Small intestine (tissue), 7 donors: ENCODE measurements around the gene NLRP12. TPM values are rescaled to one million over a fixed set of nuclear protein-coding genes. Genes with fewer than 3 reads are reported as not detected.

Experiments
- DNase-seq, 2 donors: peaks; one replicate each; pipeline versions ENCODE4 v3.0.0 to v3.0.0-alpha.2; 2013
- FAIRE-seq: peaks from 2 replicates; lab custom pipeline; 2012; peaks lifted over from hg19 to GRCh38; lab: Jason Lieb, UNC
- H3K27ac ChIP-seq, 3 donors: one replicate each; pipeline ENCODE4 v1.5.1; 2013; ENCODE audit warnings: low read length in 2 of 3, mild to moderate bottlenecking in 2 of 3, control low read depth in 1 of 3, inconsistent platforms in 1 of 3, low read depth in 1 of 3, moderate library complexity in 1 of 3
- H3K27me3 ChIP-seq, 3 donors: one replicate each; pipeline ENCODE4 v1.6.1; 2013; ENCODE audit warnings: low read length in 3 of 3, inconsistent platforms in 1 of 3; ENCODE audit not compliant: control insufficient read depth in 3 of 3, insufficient read depth in 3 of 3
- H3K36me3 ChIP-seq, 3 donors: one replicate each; pipeline ENCODE4 v1.6.1; 2013; ENCODE audit warnings: low read length in 3 of 3, inconsistent platforms in 1 of 3, low read depth in 1 of 3, mild to moderate bottlenecking in 1 of 3, moderate library complexity in 1 of 3; ENCODE audit not compliant: control insufficient read depth in 3 of 3, insufficient read depth in 2 of 3
- H3K4me1 ChIP-seq, 3 donors: one replicate each; pipeline ENCODE4 v1.6.1; 2013; ENCODE audit warnings: low read length in 2 of 3, inconsistent platforms in 1 of 3, low read depth in 1 of 3, mild to moderate bottlenecking in 1 of 3, moderate library complexity in 1 of 3; ENCODE audit not compliant: control insufficient read depth in 3 of 3, insufficient read depth in 2 of 3
- H3K4me3 ChIP-seq, 3 donors: one replicate each; pipeline ENCODE4 v1.5.1; 2013; ENCODE audit warnings: low read length in 3 of 3, control low read depth in 1 of 3, inconsistent platforms in 1 of 3, low read depth in 1 of 3, mild to moderate bottlenecking in 1 of 3, moderate library complexity in 1 of 3
- H3K9me3 ChIP-seq, 2 donors: one replicate each; pipeline ENCODE4 v1.6.1; 2013; ENCODE audit warnings: low read depth in 1 of 2, low read length in 1 of 2; ENCODE audit not compliant: control insufficient read depth in 2 of 2, insufficient read depth in 1 of 2
- WGBS, 3 donors: extraction: QIAGEN DNeasy Blood & Tissue Kit; methylation state at CpG; one replicate each; pipeline ENCODE4 v1.1.7; 2013; 5-methylcytosine and 5-hydroxymethylcytosine counted together
- polyA plus RNA-seq, 4 donors: library from polyadenylated mRNA; stranded (reverse) in 3 of 4; unstranded in 1 of 4; fragments of 200-250 nt in 3 of 4; fragments of 120-200 nt in 1 of 4; gene quantifications; one replicate each; pipeline versions ENCODE4 v1.2.1 to v1.2.3, GENCODE V29; 2013
- donor health status: healthy with polysubstance abuse.
- donor health status: control.
- donor health status: control.
- donor health status: Bipolar disorder and iron deficiency.
- donor health status: healthy.

Gene NLRP12
- polyA plus RNA-seq, 4 donors = 0.06 to 0.09 TPM; not detected in 2

GRCh38 chr19:53808710-53809125 is 15.4 kb downstream of the NLRP12 start:
- peak in 1 of 2 donors; percentile 12 for DNase-seq
- H3K27ac ChIP-seq = no peak overlapping the region
- H3K4me1 ChIP-seq = no peaks in the 10 kb centered on the region
- WGBS, 3 donors = 18 to 24% (median 19%) methylated on average over 5 of the region's 5 CpGs
- H3K36me3 ChIP-seq = no peaks in the 10 kb centered on the region
- H3K4me3 ChIP-seq = no peak overlapping the region
- no peaks in the 10 kb centered on the region for H3K9me3 ChIP-seq
- H3K27me3 ChIP-seq = no peaks in the 10 kb centered on the region
- FAIRE-seq = no peak

DNA sequence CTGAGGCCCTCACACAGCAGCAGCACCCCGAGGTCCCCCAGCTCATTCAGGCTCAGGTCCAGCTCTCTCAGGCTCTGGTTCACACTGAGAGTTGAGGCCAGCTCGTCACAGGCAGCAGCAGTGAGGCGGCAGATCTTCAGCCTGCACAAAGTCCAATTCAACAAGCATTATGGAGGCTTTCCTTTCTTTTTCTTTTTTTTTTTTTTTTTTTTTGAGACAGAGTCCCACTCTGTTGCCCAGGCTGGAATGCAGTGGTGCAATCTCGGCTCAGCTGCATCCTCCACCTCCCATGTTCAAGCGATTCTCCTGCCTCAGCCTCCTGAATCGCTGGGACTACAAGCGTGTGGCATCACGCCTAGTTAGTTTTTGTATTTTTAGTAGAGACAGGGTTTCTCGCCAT is 22.9 kb downstream of the NLRP12 start:
- 66 to 84% (median 71%) methylated on average over 9 of the region's 9 CpGs for WGBS, 3 donors
- Histone ChIP-seq H3K27ac (no peak overlapping the region), H3K4me3 (no peak overlapping the region), H3K9me3 (no peaks in the 10 kb centered on the region), H3K27me3 (no peaks in the 10 kb centered on the region), H3K36me3 (no peaks in the 10 kb centered on the region), H3K4me1 (no peaks in the 10 kb centered on the region)
- DNase-seq (no peak), FAIRE-seq (no peak)

GRCh38 chr19:53795019-53795418 is 29.1 kb downstream of the NLRP12 start:
- FAIRE-seq = no peak
- no peaks in the 10 kb centered on the region for H3K27me3 ChIP-seq
- no peak overlapping the region for H3K27ac ChIP-seq
- H3K36me3 ChIP-seq = no peaks in the 10 kb centered on the region
- no peak overlapping the region for H3K4me3 ChIP-seq
- WGBS, 3 donors = 40 to 55% (median 40%) methylated on average over 4 of the region's 4 CpGs
- DNase-seq = no peak
- H3K4me1 ChIP-seq = no peaks in the 10 kb centered on the region
- no peaks in the 10 kb centered on the region for H3K9me3 ChIP-seq

DNA sequence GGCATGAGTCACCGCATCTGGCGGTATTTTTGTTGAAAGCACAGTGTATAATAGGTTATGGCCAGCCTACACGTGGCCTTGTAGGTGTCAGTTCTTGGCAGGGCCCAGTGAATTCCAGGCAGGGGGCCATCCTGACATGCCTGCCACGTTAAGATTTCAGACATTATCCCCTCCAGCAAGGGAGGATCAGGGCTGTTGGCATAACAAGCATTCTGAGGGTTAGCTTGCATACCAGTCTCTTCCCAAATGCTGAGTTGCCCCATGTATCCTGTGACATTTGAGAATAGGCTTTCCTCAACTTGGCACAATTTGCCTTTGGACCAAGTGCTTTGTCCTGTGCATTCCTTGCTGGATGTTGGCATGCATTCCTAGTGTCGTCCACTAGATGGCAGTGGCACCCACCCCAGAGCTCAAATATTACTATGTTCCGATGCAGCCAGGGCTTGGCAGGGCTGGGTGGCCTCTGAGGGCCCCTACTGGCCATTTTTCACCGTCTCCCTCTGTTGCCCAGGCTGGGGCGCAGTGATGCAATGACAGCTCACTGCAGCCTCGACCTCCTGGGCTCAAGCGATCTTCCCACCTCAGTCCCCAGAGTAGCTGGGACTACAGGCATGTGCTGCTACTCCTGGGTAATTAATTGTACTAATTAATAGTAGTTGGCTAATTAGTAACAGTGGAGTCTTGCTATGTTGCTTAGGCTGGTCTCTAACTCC is 31.2 kb downstream of the NLRP12 start:
- H3K9me3 ChIP-seq = no peaks in the 10 kb centered on the region
- H3K36me3 ChIP-seq = no peaks in the 10 kb centered on the region
- no peak overlapping the region for H3K4me3 ChIP-seq
- no peak overlapping the region for H3K27ac ChIP-seq
- WGBS, 3 donors = 24 to 28% (median 26%) methylated on average over 10 of the region's 10 CpGs
- DNase-seq (peak; percentile 73 to 86), FAIRE-seq (no peak)
- H3K27me3 ChIP-seq = no peaks in the 10 kb centered on the region
- H3K4me1 ChIP-seq = no peaks in the 10 kb centered on the region

DNA sequence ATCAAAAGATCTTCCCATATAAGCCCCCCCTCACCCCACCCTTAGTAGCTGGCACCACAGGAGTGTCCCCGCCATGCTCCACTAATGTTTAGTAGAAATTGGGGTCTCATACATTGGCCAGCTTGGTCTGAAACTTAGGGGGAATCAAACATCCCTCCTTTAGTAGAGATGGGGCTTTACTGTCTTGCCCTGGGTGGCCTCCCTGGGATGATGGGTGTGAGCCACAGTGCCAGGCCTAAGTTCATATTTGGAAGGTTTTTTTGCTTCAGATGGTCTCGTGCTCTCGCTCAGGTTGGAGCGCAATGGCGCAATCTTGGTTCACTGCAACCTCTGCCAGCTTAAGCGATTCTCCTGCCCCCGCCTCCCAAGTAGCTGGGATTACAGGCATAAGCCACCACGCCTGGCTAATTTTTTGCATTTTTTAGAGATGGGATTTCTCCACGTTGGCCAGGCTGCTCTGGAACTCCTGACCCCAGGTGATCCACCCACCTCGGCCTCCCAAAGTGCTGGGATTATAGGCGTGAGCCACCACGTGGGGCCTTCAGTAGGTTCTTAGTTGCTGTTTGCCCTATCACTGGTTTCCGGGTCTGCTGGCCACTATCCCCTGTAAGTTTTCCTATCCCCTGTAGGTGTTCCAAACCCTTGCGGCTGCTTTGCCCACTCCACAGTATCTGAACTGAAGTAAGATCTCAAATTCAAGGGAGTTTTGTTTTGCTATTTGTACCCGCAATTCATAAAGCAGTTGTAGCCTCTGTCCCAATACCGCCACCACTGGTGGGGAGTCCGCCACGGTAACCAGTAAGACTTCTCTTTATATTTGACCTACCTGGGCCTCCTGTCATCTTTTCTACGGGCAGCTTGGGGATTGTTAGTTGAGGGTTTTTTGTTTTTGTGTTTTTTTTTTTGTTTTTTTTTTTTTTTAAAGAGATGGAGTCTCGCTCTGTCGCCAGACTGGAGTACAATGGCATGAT is 34.1 kb downstream of the NLRP12 start:
- no peaks in the 10 kb centered on the region for H3K4me1 ChIP-seq
- 81 to 88% (median 83%) methylated on average over 21 of the region's 21 CpGs for WGBS, 3 donors
- H3K36me3 ChIP-seq = no peaks in the 10 kb centered on the region
- H3K4me3 ChIP-seq = no peak overlapping the region
- no peak for DNase-seq
- no peaks in the 10 kb centered on the region for H3K27me3 ChIP-seq
- FAIRE-seq = no peak
- H3K9me3 ChIP-seq = no peaks in the 10 kb centered on the region
- no peak overlapping the region for H3K27ac ChIP-seq

DNA sequence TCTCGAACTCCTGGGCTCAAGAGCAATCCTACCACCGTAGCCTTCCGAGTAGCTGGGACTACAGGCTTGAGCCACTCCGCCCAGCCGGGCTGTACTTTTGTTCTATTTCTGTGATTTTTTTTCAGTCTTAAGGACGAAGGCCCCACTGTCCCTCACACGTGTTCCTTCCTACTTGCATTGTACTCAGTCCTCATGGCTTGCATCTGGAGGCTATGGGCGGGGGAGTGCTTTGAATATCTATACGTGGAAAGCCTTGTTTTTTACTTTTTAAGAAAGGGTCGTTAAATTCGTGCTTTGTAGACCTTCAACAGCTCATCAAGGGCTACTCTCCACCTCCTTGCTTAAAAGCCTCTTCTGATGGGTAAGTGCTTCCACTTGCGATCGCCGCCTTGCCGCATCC is 36.8 kb downstream of the NLRP12 start:
- H3K4me3 ChIP-seq = no peak overlapping the region
- no peaks in the 10 kb centered on the region for H3K9me3 ChIP-seq
- WGBS, 3 donors = 84 to 85% (median 84%) methylated on average over 15 of the region's 15 CpGs
- H3K4me1 ChIP-seq = no peaks in the 10 kb centered on the region
- H3K36me3 ChIP-seq = no peaks in the 10 kb centered on the region
- no peaks in the 10 kb centered on the region for H3K27me3 ChIP-seq
- FAIRE-seq (no peak), DNase-seq (no peak)
- no peak overlapping the region for H3K27ac ChIP-seq

DNA sequence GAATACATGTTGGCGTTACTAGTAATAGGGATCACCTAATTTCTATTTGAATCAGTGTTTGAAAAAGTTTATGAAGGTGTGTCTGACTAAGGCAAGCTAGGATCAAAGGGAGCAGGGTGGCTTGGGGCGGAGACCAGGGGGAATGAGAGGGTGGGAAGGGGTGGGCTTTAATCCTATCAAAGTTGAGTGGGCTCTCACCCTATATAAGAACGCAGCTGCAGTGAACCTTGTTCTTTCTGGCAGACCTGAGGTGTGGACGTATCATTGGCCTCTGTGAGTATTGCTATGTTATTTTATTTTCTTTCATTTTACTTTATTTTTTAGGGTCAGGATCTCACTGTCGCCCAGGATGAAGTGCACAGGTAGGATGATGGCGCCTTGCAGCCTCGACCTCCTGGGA is 37.4 kb downstream of the NLRP12 start:
- H3K9me3 ChIP-seq = no peaks in the 10 kb centered on the region
- FAIRE-seq (no peak), DNase-seq (no peak)
- no peak overlapping the region for H3K4me3 ChIP-seq
- no peaks in the 10 kb centered on the region for H3K36me3 ChIP-seq
- no peaks in the 10 kb centered on the region for H3K4me1 ChIP-seq
- no peaks in the 10 kb centered on the region for H3K27me3 ChIP-seq
- 83 to 89% (median 86%) methylated on average over 7 of the region's 7 CpGs for WGBS, 3 donors
- no peak overlapping the region for H3K27ac ChIP-seq

DNA sequence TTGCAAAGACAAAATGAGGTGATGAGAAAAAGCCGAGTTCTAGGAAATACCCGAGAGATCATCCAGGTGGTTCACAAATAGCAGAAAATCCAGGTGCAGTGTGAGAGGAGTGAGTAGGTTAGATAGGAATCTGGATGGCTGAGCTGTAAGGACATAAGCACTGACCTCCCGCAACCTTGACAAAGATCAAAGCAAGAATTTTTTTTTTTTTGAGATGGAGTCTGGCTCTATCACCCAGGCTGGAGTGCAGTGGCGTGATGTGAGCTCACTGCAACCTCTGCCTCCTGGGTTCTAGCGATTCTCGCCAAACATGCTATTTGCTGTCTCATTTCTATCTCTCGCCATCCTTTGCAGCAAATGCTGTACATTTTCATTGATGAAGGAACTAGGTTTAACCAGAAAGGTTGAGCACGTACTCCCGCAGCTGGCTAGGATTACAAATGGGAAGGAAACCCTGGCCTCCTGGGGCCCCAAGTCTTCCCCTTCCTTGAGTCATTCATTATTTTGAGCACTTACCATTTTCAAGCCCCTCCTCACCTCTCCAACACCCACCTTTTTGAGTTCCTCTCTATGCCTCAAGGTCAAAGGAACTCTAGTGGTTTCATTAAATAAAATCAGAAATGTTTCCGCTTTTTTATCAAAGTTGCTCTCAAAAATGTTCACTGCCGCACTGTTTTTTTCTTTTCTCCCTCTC is 38.8 kb downstream of the NLRP12 start:
- H3K36me3 ChIP-seq = no peaks in the 10 kb centered on the region
- H3K4me3 ChIP-seq = no peak overlapping the region
- WGBS, 3 donors = 56 to 64% (median 56%) methylated on average over 11 of the region's 11 CpGs
- H3K4me1 ChIP-seq = no peaks in the 10 kb centered on the region
- FAIRE-seq (no peak), DNase-seq (no peak)
- no peaks in the 10 kb centered on the region for H3K27me3 ChIP-seq
- no peaks in the 10 kb centered on the region for H3K9me3 ChIP-seq
- H3K27ac ChIP-seq = no peak overlapping the region
